ENCODE measurements around the gene IGSF9B. TPM values are rescaled to one million over a fixed set of nuclear protein-coding genes. Genes with fewer than 3 reads are reported as not detected.

Gene IGSF9B
- total and polyA plus RNA-seq, 2 of the 13 experiments (the other 11 are each of a cell fraction or from before 2014, with no cell fraction given) = not detected

GRCh38 chr11:133927690-133928627, 28.8 kb downstream of the IGSF9B start:
- POLR2A ChIA-PET = no interaction called here
- Histone ChIP-seq H3K4me1 (ENCODE audit: insufficient read depth, low read length) (no peaks in the 10 kb centered on the region), H3K4me3 (replicated peaks in 1 of 3; ENCODE audit: insufficient read depth in 1 of 3, low read depth in 2 of 3, low read length in 3 of 3) (no peak overlapping the region), H2AFZ (ENCODE audit: low read length) (no peak overlapping the region), H4K20me1 (ENCODE audit: insufficient read depth, low read length) (0 out of 2 replicates have a peak, but pooled peaks cover 2% of the 10 kb centered on the region), H3K79me2 (ENCODE audit: insufficient read depth, low read length) (no peaks in the 10 kb centered on the region), H3K36me3 (replicated peaks in 1 of 2; ENCODE audit: control insufficient read depth in 1 of 2, insufficient read depth in 2 of 2, low read length in 2 of 2) (no peaks in the 10 kb centered on the region), H3K4me2 (ENCODE audit: low read depth, low read length) (no peak overlapping the region), H3K27ac (ENCODE audit: extremely low read length, insufficient read depth, low read length) (no peak overlapping the region), H3K9me3 (ENCODE audit: low read length) (no peaks in the 10 kb centered on the region), H3K27me3 (ENCODE audit: control insufficient read depth in 1 of 2, insufficient read depth in 2 of 2, low read length in 2 of 2) (peaks cover 11 to 76% of the 10 kb centered on the region in 2 experiments; a peak in 4 of 5 replicates), H3K9ac (ENCODE audit: insufficient read depth, low read depth, low read length) (no peak overlapping the region)
- WGBS (ENCODE audit: low lambda C conversion rate) = 5% methylated on average over 10 of the region's 36 CpGs
- DNase-seq (ENCODE audit: low spot score) = peak; percentile 36
- peak; percentile 28 for FAIRE-seq
- CTCF ChIA-PET (ENCODE audit: low intra/inter-chr PET ratio, low total read pairs) = interaction anchor here (1.8 kb wide), 1 partner anchor 212 kb away, joined by 8 read pairs; no protein-coding TSS in a partner anchor
- peak; percentile 91 for ATAC-seq
- BruUV-seq (replicated peaks) = no TSS peak
- in situ Hi-C loops (cut with HindIII; ENCODE audit: extremely low pct_ligation_motif_present, low pct_unique_long_range_greater_than_20kb) = loop anchor here (5.0 kb wide), 1 partner anchor 209 kb away; no protein-coding TSS in a partner anchor
- intact Hi-C loops (cut with micrococcal nuclease; ENCODE audit: unreplicated experiment) = loop anchor here (1.0 kb wide), 1 partner anchor 211 kb away; no protein-coding TSS in a partner anchor
- TF ChIP-seq ZNF253 (CRISPR knock-in tag; IDR thresholded peaks at IDR 0.05; ENCODE audit: borderline replicate concordance) = no peak
- TF ChIP-seq RAD21 (CRISPR knock-in tag; IDR thresholded peaks at IDR 0.05) = peak; percentile 71
- TF ChIP-seq ZFP91 (CRISPR knock-in tag; IDR thresholded peaks at IDR 0.05; ENCODE audit: borderline replicate concordance) = peak; percentile 39; the same call in 1 of the 2 replicates
- TF ChIP-seq CREB1 (IDR thresholded peaks at IDR 0.05) = peak; percentile 71
- TF ChIP-seq CREB1 (CRISPR knock-in tag; IDR thresholded peaks at IDR 0.05) = no peak
- peak; percentile 89 for TF ChIP-seq CTCF (CRISPR knock-in tag; IDR thresholded peaks at IDR 0.05)
- TF ChIP-seq STAG1 (CRISPR knock-in tag; IDR thresholded peaks at IDR 0.05) = peak; percentile 78
- TF ChIP-seq, protein P1, sequence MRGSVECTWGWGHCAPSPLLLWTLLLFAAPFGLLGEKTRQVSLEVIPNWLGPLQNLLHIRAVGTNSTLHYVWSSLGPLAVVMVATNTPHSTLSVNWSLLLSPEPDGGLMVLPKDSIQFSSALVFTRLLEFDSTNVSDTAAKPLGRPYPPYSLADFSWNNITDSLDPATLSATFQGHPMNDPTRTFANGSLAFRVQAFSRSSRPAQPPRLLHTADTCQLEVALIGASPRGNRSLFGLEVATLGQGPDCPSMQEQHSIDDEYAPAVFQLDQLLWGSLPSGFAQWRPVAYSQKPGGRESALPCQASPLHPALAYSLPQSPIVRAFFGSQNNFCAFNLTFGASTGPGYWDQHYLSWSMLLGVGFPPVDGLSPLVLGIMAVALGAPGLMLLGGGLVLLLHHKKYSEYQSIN (CRISPR knock-in tag; IDR thresholded peaks at IDR 0.05; ENCODE audit: borderline replicate concordance) = no peak
- TF ChIP-seq KDM2A (CRISPR knock-in tag; IDR thresholded peaks at IDR 0.05; ENCODE audit: borderline replicate concordance, low read depth) = peak; percentile 1
- TF ChIP-seq ZNF646 (CRISPR knock-in tag; IDR thresholded peaks at IDR 0.05) = no peak
- 0 out of 2 replicates have a peak, but pooled peaks have one; percentile 34 for TF ChIP-seq SMC3 (IDR thresholded peaks at IDR 0.05; ENCODE audit: low read length)
